HG03342 (cell line): ENCODE data around the gene PHF14.
"Not testable (repeated sequence)": the region's sequence is repeated elsewhere in the genome, so short reads cannot be mapped to it uniquely, and the experiment has no call there.

Experiments
- ATAC-seq: cut with Tn5 transposase; IDR thresholded peaks from one replicate; pipeline ENCODE4 v1.9.1; 2021; ENCODE audit warnings: mild to moderate bottlenecking, moderate library complexity; ENCODE audit not compliant: unreplicated experiment

The PHF14 gene

DNA sequence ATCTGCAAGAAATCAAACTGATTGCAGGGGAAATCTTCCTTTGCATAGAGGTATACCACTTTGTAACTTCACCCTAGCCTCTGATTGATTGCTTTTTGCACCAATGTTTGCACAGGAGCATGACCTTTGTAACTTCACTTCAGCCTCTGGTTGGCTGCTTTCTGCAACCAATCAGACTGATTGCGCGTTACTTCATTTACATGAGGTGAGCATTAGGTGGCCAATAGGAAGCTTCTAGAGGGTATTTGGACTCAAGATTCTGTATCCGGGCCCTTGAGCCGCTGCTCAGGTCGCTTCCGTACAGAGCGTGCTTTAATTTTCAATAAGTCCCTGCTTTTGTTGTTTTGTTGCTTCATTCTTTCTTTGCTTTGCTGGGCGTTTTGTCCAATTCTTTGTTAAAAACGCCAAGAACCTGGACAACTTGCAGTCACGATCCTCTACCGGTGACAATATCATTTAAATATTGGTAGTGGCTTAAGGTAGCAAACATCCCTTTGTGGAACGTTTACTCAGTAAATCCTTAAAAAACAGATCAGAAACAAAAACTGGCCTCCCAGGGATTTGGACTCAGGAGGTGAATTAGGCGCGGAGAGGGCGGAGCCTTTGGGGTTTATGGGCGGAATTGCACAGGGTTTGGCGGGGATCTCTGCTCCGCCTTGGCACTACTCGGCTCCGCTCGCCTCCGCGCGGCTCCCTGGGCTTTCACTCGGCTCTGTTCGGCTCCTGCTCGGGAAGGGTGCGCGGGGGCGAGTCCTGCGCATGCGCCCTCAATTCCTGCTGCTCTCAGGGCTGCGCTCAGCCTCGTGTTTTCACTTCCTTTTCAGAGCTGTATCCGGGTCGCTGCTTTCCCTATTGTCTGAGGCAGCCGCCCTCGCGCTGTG is at the start of gene PHF14:
Gene PHF14 (plus strand): TSS at position 812 of the 881 bp plus-strand sequence. CDS start 452 bp downstream, outside the sequence.
- ATAC-seq: peak; percentile 98

DNA sequence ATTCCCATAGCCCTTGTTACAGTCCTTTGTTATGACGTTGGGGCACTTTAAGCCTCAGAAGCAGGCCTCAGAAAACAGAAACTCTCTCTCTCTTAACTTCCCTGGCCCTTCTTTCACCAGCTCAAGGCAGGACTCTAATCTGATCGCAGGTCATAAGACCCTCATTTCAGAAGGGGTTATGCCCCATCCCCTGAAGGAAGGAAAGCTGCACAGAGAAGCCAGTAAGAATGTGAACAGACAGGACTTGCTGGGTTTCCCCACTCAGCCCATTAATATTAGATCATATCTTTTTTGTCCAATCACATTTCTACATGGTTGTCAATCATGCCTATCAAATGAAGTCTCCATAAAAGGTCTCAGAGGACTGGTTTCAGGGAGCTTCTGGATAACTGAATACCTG is 49.3 kb upstream of the PHF14 start:
- ATAC-seq: no peak

DNA sequence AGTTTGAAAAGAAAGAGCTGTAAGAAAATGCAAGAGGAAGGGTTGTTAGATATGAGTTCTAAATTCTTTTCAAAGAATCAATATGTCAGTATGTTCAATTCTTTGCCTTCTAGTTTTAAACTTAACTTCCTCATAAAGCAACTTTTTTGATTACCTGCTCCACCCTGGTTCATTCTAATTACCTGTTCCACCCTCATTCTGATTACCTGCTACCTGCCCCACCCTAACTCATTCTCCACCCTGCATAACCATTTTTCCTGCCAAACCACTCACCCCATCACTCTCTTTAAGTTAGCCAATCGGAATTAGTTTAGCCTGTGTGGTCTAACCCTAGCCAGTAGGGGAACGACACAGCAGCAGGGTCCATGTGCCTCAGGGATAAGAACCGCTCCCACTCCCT is 45.5 kb upstream of the PHF14 start:
- ATAC-seq: not testable (repeated sequence)

DNA sequence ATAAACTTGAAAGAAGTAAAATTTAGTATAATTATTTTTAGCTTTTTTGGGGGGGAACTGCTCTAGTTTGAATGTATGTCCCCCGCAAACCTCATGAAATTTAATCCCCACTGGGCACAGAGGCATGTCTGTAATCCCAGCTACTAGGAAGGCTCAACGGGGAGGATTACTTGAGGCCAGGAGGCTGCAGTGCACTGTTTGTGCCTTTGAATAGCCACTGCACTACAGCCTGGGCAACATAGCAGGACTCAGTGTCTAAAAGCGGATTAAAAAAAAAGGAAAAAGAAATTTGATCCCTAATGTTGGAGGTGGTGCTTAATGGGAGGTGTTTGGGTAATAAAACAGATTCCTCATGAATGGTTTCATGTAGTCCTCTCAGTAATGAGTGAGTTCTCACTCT is 43.1 kb upstream of the PHF14 start:
- no peak for ATAC-seq

GRCh38 chr7:10931161-10931560 is 42.5 kb upstream of the PHF14 start:
- no peak for ATAC-seq

DNA sequence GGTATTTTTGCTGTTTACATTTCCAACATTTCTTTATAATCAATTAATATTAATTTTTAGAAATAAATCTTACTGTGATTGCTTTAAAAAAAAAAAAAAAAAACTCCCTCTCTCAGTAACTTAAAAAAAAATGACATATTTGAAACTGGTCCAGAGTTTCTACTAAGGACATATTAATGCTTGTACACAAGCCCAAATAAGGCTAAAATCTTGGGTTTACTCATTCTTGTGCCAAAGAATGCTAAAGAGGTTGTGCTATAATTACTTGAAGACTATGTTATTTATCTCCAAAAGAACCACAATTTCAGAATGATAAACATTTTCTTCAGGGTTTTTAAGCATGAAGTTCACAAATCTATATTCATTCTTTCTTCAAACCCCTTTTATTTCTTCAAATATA is 39.4 kb upstream of the PHF14 start:
- no peak for ATAC-seq

DNA sequence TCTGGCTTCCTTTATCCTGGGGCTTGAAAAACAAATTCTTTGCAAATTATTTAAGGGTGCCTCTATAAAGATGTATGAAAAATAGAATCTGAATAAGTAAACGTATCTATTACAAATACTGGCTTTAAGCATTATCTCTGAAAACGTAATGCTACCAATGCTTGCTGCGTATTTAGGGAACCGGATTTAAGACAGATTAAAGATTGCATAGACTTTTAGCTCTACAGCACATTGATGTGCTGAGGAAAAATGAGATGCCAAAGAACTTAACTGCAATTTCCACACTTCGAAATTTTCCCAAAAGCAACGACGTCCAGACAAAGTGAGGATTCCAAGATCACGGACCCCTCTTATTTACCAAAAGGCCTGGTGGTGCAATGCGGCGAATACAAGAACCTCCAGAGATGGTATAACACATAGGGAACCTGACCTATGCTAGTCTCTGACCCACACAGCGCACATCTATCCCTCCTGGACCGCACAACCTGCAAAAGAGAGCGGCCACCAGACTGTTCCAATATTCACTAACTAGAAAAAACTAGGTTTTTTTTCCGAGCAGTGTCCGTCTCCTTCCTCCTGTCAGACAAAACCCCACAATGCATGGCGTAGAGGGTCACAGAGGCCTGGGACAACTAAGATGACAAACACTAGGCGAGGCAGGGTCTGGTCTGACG is 34.3 kb upstream of the PHF14 start:
- peak; percentile 14 for ATAC-seq

- peak; percentile 90 for ATAC-seq
Measured at GRCh38 chr7:10939911-10940703, 33.6 kb upstream of the PHF14 start.

GRCh38 chr7:10940704-10941355 is 32.8 kb upstream of the PHF14 start:
- no peak for ATAC-seq

- ATAC-seq: no peak
Measured at GRCh38 chr7:10950494-10950893, 23.2 kb upstream of the PHF14 start.

DNA sequence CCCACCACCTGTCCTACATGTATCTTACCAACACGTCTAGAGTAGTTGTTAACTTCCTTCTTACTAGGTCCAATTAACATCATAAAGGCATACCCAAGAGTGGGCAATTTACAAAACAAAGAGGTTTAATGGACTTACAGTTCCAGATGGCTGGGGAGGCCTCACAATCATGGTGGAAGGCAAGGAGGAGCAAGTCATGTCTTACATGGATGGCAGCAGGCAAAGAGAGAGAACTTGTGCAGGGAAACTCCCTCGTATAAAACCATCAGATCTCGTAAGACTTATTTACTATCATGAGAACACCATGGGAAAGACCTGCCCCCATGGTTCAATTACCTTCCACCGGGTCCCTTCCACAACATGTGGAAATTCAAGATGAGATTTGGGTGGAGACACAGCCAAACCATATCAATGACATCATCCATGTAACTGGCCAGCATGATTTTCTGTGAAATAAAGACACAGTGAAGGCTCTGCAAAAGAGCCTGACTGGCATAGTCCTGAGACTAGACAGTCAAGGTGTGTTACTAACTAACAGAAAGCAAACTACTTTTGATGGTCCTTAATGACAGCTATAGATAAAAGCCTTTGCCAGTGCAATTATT is 22.6 kb upstream of the PHF14 start:
- ATAC-seq: not testable (repeated sequence)

DNA sequence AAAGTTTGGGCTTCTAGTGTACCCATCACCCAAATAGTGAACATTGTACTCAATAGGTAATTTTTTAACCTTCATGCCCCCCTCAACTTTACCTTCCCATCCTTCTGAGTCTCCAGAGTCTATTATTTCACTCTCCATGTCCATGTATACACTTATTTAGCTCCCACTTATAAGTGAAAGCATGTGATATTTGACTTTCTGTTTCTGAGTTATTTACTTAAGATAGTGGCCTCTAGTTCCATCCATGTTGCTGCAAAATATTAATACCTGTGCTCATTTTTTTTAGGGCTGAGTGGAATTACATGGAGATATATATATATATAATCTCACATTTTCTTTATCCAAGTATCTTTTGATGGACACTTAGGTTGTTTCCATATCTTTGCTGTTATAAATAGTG is 21.1 kb upstream of the PHF14 start:
- ATAC-seq: no peak

- ATAC-seq: not testable (repeated sequence)
Measured at GRCh38 chr7:10953078-10953750, 20.5 kb upstream of the PHF14 start.

DNA sequence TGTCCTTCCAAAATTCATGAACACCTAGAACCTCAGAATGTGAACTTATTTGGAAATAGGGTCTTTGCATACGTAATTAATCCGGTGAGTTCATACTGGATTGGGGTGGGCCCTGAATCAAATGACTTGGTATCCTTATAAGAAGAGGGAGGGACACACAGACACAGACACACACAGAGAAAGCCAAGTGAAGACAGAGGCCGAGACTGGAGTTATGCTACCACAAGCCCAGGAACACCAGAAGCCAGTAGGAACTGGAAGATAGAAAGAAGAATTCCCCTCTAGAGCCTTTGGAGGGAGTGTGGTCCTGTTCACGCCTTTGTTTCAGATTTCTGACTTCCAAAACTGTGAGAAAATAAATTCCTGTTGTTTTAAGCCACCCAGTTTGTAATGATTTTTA is 17.1 kb upstream of the PHF14 start:
- ATAC-seq: no peak

GRCh38 chr7:10960242-10960641 is 13.4 kb upstream of the PHF14 start:
- not testable (repeated sequence) for ATAC-seq

DNA sequence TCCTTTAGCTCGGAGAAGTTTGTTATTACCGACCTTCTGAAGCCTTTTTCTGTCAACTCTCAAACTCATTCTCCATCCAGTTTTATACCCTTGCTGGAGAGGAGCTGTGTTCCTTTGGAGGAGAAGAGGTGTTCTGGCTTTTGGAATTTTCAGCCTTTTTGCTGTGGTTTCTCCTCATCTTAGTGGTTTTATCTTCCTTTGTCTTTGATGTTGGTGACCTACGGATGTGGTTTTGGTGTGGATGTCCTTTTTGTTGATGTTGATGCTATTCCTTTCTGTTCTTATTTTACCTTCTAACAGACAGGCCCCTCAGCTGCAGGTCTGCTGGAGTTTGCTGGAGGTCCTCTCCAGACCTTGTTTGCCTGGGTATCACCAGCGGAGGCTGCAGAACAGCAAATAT is 8.7 kb upstream of the PHF14 start:
- ATAC-seq: not testable (repeated sequence)

DNA sequence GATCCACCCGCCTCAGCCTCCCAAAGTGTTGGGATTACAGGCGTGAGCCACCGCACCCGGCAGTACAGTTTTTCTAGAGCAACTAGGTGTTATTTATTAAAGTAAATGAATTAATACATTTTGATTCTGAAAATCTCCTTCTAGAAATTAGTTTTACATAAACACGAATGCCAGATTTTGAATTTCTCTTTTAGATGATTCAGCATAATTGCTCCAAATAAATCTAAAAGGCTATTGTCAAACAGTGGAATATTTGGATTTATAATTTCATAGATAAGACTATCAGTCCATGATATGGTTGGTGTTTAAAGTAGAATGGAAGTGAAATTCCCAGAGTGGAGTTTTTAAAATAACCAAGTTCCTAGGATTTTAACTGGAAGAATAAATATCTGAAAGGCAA is 1.5 kb upstream of the PHF14 start:
- ATAC-seq: no peak

GRCh38 chr7:10973942-10974911 is 555 bp downstream of the PHF14 start:
- ATAC-seq: peak; percentile 22

GRCh38 chr7:10977113-10977512 is 3.4 kb downstream of the PHF14 start:
- ATAC-seq: no peak
